Activated CD4-positive, alpha-beta T cell treated with anti-CD3 and anti-CD28 coated beads, Interleukin-2, amount 50 U/mL, for 48 hours (primary cell): Measurements from ENCODE around the gene KRT27.
A peak's percentile ranks its signal among the peaks of the same experiment; 100 is the strongest.
"Not testable (repeated sequence)": the region's sequence is repeated elsewhere in the genome, so short reads cannot be mapped to it uniquely, and the experiment has no call there.

Experiments
- DNase-seq, 2 experiments: peaks; one replicate each; pipeline ENCODE4 v3.0.0-alpha.2; 2020

Gene KRT27

DNA sequence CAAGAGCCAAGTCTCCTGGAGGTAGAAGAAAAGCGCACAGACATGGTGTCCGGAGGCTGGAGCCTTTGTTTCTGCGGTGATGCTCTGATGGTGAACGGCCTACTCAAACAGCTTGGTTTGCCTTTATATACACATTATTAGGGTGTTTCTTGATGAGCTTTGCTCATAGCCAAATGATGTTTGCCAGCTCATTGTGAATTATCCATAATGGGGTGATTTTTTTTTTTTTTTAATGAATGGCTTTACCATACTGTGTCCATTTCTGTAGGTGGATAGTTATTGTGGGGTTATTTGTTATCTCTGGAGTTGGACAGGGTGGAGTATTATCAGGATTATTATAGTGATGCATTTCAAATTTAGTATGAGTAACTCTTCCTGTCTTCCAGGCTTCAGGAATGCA, at the start of gene KRT27:
KRT27 (minus strand) TSS at position 101 of the 400 bp plus-strand sequence; CDS start at position 44, 57 bp downstream.
- no peak for DNase-seq

GRCh38 chr17:40830085-40830776, 47.9 kb upstream of the KRT27 start:
- DNase-seq = no peak

- DNase-seq = no peak
These were observed 46.2 kb upstream of the KRT27 start for GRCh38 chr17:40828454-40829044.

DNA sequence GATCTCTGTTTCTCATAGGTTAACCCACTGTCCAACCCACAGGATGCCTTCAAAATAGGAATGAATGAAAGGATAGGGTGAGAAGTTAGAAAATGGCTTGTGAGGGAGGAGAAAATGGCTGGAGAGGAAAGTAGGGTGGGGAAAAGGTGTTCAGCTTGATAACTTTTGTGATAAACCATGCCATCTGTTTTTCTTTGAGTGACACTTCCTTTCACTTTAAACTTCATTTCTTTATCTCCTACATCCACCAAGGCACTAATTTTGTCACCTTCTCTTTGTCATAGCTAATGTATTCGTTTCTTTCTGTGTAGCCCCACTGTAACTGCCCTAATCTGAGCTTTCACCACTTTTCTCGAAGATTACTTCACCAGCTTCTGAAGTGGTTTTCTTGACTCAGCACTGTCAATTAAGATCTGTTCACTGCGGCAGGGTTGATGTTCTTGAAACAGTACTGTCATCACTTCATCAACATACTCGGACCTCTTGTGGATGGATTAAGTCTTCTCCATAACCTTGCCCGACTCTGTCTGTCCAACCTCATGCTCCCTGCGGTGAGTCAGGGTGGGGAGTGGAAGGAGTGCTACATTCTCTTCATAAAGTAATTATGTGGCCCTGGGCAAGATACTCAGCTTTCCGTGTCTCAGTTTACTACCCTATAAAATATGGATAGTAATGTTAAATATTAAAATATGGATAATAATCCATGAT, 45.5 kb upstream of the KRT27 start:
- DNase-seq = no peak

- no peak for DNase-seq
These were observed 43.2 kb upstream of the KRT27 start for GRCh38 chr17:40825599-40825998.

DNA sequence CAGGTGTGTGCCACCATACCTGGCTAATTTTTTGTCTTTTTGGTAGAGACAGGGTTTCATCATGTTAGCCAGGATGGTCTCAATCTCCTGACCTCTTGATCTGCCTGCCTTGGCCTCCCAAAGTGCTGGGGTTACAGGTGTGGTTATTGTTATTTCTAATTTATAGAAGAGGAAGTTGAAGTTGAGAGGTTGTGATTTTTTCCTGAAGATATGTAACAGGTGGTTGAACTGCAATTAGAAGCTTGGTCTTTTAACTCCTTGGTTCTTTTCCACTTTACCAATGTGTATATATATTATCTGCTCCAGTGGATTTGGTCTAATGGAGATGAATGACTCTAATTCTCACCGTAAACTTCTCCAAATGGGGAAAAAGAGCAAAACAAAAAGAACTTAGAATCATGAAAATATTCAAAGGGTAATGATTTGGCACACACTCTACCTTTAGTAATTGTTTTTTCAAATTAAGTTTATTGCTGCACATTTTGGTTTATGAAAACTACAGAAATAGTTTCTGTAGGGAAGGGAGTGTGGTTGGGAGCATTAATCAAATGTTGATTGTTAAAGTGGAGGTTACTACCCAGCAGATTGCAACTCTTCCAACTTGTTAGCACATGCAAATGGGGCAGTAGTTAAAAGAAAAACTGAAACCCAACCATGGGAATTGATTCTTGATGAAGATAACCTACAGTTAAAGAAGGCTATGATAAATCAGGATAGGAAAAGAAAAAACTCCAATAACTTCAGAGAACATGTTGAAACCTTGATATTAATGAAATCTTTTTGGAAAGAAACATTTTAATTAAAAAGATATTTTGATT, 41.9 kb upstream of the KRT27 start:
- no peak for DNase-seq

- no peak for DNase-seq
These were observed 39.9 kb upstream of the KRT27 start, which contains the start of gene KRT10 for GRCh38 chr17:40822132-40822812. TSS of gene KRT10 (minus strand) at chr17:40822614. CDS start at chr17:40822585, 29 bp downstream.

DNA sequence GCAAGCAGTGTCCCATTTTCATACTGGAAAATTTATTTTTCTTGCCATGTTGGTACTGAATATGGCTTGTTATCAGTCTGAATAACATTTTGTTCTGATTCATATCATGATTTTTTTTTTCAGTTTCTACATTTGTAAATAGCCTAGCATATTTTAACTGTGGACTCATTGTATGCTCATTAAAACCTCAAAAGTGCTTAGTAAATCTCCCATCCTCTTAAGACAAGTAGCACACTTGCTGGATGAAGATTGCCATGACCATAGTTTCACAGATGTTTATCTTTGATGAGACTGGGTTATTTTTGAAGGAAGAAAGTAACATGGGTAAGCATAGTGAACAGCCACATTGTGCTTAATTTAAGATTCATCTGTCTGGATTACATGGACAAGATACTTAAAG, 39.2 kb upstream of the KRT27 start:
- no peak for DNase-seq

DNA sequence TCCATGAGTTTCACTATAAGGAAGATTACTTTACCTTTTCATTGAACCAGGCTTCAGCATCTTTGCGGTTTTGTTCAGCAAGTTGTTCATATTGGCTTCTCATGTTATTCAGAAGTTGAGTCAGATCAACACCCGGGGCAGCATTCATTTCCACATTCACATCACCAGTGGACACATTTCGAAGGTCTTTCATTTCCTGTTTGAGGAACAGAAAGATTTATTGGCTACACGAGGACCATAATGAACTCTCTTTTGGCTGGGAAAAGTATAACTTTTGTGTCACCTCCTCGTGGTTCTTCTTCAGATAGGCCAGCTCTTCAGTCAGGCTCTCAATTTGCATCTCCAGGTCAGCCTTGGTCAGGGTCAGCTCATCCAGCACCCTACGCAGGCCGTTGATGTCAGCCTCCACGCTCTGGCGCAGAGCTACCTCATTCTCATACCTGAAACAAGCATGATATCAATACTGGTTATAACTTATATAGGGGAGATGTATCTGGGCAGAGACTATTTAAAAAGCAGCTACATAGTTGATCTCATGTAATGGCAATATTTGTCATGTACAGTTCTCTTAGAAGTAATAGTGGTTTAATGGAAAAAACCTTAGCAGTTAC, 38.0 kb upstream of the KRT27 start:
- DNase-seq = no peak

GRCh38 chr17:40819528-40820125, 37.3 kb upstream of the KRT27 start:
- DNase-seq = no peak

DNA sequence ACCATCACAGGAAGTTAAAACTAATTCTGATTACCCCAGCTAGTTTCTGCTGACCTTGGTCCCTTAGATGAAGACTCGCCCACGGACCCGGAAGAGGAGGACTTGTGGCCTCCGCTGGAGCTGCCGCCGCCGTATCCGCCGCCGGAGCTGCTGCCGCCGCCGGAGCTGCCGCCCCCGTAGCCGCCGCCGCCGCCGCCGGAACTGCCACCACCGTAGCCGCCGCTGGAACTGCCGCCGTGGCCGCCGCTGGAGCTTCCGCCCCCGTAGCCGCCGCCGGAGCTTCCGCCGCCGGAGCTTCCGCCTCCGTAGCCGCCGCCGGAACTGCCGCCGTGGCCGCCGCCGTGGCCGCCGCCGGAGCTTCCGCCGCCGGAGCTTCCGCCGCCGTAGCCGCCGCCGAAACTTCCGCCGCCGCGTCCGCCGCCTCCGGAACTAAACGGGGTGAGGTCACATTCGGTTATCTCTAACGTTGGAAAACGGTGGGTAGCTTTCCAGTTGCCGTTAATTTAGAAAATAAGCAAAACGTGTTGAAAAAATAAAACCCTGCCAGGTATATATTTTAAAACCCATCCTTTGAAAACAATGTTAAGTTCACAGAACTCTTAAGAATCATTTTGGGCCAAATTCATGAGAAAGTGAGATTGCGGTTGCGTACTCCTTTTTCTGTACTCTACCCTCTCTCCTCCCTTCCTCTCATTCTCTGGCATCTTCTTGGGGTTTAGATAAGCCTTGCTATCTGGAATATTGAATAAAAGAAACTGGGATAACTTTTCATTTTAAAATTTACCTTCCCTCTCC, 36.6 kb upstream of the KRT27 start:
- DNase-seq = peak; percentile 84 to 85

DNA sequence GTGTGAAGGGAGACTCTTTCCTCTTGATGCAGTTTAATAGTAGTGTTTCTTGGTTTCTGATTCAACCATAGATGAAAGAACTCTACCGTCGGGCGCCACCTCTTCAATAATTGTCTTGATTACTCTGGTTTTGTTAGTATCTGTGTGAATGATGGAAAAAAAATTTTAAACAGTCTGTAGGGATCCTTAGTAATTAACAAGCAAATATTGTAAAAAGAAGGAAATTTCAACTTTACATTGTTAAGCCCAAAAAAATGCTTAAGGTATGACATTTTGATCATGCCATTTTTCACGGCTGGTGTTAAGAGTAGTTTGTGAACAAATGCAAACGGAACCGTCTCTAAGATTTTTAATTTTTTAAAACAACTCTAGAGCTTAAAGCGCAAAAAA, 36.0 kb upstream of the KRT27 start:
- no peak for DNase-seq

GRCh38 chr17:40817103-40817682, 34.8 kb upstream of the KRT27 start:
- no peak for DNase-seq

GRCh38 chr17:40816569-40816968, 34.2 kb upstream of the KRT27 start:
- DNase-seq = no peak

DNA sequence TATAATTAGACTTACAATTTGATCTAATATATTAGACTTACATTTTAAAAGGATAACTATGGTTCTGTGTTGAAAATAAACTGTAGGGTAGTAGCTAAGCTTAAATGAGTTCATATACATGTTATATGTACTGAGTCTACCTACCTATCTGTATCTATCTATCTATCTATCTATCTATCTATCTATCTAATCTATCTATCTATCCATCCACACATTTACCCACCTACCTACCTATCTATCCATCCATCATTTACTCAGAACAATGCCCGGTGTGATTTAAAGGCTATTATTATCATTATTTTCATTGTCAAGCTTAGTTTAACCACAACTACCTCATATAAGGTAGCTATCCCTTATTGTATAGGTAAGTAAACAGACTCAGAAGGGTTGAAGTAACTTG, 33.0 kb upstream of the KRT27 start:
- DNase-seq = no peak

DNA sequence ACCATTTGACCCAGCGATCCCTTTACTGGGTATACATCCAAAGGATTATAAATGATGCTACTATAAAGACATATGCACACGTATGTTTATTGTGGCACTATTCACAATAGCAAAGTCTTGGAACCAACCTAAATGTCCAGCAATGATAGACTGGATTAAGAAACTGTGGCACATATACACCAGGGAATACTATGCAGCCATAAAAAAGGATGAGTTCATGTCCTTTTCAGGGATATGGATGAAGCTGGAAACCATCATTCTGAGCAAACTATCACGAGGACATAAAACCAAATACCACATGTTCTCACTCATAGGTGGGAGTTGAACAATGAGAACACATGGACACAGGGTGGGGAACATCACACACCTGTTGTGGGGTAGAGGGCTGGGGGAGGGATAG, 32.3 kb upstream of the KRT27 start:
- not testable (repeated sequence) for DNase-seq

DNA sequence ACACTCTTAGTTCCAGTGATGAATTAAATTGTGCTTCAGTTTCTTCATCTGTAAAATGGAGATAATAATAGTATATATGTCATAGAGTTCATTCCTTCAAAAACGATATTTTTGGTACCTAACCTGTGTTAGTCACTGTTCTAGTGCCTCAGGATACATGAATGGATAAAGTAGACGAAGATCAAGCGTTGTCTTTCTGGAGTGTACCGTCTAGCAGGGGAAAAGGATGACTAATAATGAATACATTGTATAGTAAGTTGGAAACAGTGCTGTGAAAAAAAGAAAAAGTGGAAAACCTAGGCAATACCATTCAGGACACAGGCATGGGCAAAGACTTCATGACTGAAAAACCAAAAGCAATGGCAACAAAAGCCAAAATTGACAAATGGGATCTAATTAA, 31.5 kb upstream of the KRT27 start:
- DNase-seq = no peak

DNA sequence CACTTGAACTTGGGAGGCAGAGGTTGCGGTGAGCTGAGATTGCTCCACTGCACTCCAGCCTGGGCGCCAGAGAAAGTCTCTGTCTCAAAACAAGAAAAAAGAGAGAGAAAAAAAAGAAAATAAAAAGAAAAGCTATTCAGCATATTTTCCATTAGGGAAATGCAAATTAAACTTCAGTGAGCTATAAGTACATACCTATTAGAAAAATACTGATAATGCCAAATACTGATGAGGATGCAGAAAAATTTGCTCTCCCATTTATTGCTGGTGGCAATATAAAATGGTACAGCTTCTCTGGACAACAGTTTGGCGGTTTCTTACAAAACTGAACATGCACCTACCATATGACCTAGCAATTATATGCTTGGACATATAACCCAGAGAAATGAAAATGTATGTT, 30.3 kb upstream of the KRT27 start:
- DNase-seq = no peak

DNA sequence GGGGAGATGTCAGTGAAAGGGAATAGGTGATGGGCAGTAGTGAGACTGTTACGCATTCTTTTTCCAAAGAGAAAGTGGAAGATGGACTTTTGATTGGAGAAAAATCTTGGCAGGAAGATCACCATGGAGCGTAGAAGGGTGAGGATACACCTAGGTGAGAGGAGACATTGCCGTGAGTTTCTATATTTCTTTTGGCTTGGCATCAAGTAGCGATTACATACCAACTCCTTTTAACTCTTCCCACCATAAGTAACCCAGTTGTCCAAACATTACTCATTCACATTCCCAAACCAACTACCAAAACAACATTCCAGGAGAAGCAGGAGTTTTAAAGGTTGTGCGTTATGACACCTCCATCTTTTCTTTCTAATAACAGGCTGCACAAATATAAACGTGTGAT, 28.1 kb upstream of the KRT27 start:
- DNase-seq = no peak

- no peak for DNase-seq
These were observed 27.5 kb upstream of the KRT27 start for GRCh38 chr17:40809721-40810421.
